DOHH2 (cell line): Measurements from ENCODE around the gene CYP2S1.

Experiments used
- H3F3A ChIP-seq: fragments of 200-600 bp; sonication (generic), shearing (Covaris generic); 2 replicates; pipeline ENCODE4 v1.6.0; 2016; ENCODE audit warnings: antibody characterized with exemption, mild to moderate bottlenecking; ENCODE audit not compliant: control insufficient read depth, insufficient read depth
- H3K27ac ChIP-seq: fragments of 200-600 bp; sonication (generic); 2 replicates; pipeline ENCODE4 v1.5.1; 2014; ENCODE audit warnings: low read depth, mild to moderate bottlenecking, low read length, moderate library complexity
- H3K27me3 ChIP-seq: fragments of 200-600 bp; sonication (generic); 2 replicates; pipeline ENCODE4 v1.6.1; 2014; ENCODE audit warnings: mild to moderate bottlenecking, low read length, mixed read lengths; ENCODE audit not compliant: control insufficient read depth
- H3K36me3 ChIP-seq: fragments of 200-600 bp; sonication (generic); 2 replicates; pipeline ENCODE4 v1.6.1; 2014; ENCODE audit warnings: mild to moderate bottlenecking, low read length, moderate library complexity, mixed read lengths; ENCODE audit not compliant: control insufficient read depth
- H3K4me1 ChIP-seq: fragments of 200-600 bp; sonication (generic); 2 replicates; pipeline ENCODE4 v1.6.1; 2014; ENCODE audit warnings: mild to moderate bottlenecking, low read length, mixed read lengths; ENCODE audit not compliant: control insufficient read depth
- H3K4me2 ChIP-seq: fragments of 200-600 bp; sonication (generic); 2 replicates; pipeline ENCODE4 v1.6.0; 2014; ENCODE audit warnings: mild to moderate bottlenecking, low read length, moderate library complexity
- H3K4me3 ChIP-seq: fragments of 200-600 bp; sonication (generic); 2 replicates; pipeline ENCODE4 v1.5.1; 2014; ENCODE audit warnings: mild to moderate bottlenecking, low read length, mixed read lengths
- H3K79me2 ChIP-seq: fragments of 200-600 bp; sonication (generic); 2 replicates; pipeline ENCODE4 v1.6.1; 2014; ENCODE audit warnings: mild to moderate bottlenecking, low read length, mixed read lengths; ENCODE audit not compliant: control insufficient read depth
- H3K9me2 ChIP-seq: fragments of 200-600 bp; sonication (generic); replicated peaks from 2 replicates; pipeline ENCODE4 v1.6.1; 2014; ENCODE audit warnings: mild to moderate bottlenecking, low read length, mixed read lengths; ENCODE audit not compliant: control insufficient read depth
- H3K9me3 ChIP-seq: fragments of 200-600 bp; sonication (generic); 2 replicates; pipeline ENCODE4 v1.6.1; 2014; ENCODE audit warnings: antibody characterized with exemption, low read length, mixed read lengths; ENCODE audit not compliant: control insufficient read depth, insufficient read depth
- H4K20me1 ChIP-seq: fragments of 200-600 bp; sonication (generic); 2 replicates; pipeline ENCODE4 v1.6.0; 2014; ENCODE audit warnings: low read depth, mild to moderate bottlenecking, antibody characterized with exemption, low read length, moderate library complexity; ENCODE audit not compliant: control insufficient read depth, insufficient read depth
- EZH2phosphoT487 ChIP-seq: fragments of 200-600 bp; sonication (generic); IDR thresholded peaks from 2 replicates; pipeline ENCODE4 v1.6.1; 2017; ENCODE audit warnings: borderline replicate concordance, mild to moderate bottlenecking, antibody characterized with exemption, low read length, moderate library complexity, mixed read lengths
- TF ChIP-seq, protein P1 (sequence below): fragments of 200-600 bp; sonication (generic); IDR thresholded peaks from one replicate; pipeline ENCODE4 v1.5.1; 2014; ENCODE audit warnings: antibody characterized with exemption, mild to moderate bottlenecking, low read depth, low read length; ENCODE audit not compliant: poor library complexity, severe bottlenecking

The CYP2S1 gene

DNA sequence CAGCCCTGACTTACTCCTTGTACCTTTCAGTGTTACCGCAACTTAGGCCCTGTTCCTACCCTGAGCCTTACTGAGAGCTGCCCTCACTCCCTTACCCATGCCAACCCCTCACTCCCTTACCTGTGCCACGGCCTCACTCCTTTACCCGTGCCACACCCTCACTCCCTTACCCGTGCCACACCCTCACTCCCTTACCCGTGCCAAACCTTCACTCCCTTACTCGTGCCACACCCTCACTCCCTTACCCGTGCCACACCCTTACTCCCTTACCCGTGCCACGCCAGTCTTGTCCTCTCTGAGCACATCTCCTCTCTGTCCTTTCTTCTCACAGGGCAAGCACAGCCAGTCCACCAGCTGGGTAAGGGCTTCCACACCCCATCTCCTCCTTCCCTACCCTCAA, 46.3 kb downstream of the CYP2S1 start:
- H3F3A ChIP-seq: no peaks in the 10 kb centered on the region
- TF ChIP-seq EZH2phosphoT487: no peak
- TF ChIP-seq, protein P1, sequence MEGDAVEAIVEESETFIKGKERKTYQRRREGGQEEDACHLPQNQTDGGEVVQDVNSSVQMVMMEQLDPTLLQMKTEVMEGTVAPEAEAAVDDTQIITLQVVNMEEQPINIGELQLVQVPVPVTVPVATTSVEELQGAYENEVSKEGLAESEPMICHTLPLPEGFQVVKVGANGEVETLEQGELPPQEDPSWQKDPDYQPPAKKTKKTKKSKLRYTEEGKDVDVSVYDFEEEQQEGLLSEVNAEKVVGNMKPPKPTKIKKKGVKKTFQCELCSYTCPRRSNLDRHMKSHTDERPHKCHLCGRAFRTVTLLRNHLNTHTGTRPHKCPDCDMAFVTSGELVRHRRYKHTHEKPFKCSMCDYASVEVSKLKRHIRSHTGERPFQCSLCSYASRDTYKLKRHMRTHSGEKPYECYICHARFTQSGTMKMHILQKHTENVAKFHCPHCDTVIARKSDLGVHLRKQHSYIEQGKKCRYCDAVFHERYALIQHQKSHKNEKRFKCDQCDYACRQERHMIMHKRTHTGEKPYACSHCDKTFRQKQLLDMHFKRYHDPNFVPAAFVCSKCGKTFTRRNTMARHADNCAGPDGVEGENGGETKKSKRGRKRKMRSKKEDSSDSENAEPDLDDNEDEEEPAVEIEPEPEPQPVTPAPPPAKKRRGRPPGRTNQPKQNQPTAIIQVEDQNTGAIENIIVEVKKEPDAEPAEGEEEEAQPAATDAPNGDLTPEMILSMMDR: no peak
- H3K27ac ChIP-seq: no peak overlapping the region
- H3K9me2 ChIP-seq: no peaks in the 10 kb centered on the region
- H3K27me3 ChIP-seq: no peaks in the 10 kb centered on the region; the same call in 1 of the 2 replicates
- no peak overlapping the region for H3K4me2 ChIP-seq
- H3K36me3 ChIP-seq: no peaks in the 10 kb centered on the region
- no peaks in the 10 kb centered on the region for H3K4me1 ChIP-seq
- no peaks in the 10 kb centered on the region for H3K9me3 ChIP-seq
- H3K4me3 ChIP-seq: no peak overlapping the region
- no peaks in the 10 kb centered on the region for H3K79me2 ChIP-seq
- H4K20me1 ChIP-seq: no peaks in the 10 kb centered on the region

DNA sequence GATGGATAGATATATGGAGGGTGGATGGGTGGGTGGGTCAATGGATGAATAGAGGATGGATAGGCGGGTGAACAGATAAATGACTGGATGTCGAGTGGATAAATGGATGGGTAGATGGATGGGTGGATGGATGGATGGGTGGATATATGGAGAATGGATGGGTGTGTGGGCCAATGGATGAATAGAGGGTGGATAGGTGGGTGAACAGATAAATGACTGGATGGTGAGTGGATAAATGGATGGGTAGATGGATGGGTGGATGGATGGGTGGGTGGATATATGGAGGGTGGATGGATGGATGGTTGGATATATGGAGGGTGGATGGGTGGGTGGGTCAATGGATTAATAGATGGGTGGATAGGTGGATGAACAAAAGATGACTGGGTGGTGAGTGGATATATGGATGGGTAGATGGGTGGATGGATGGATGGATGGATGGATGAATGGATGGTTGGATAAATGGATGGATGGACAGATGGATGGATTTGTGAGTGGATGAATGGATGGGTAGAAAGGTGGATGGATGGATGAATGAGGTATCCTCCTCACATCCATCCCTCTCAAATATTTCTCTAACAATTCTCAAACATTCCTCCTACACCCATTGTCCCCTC, 47.0 kb downstream of the CYP2S1 start:
- H3K9me3 ChIP-seq: no peaks in the 10 kb centered on the region
- no peaks in the 10 kb centered on the region for H3K4me1 ChIP-seq
- no peaks in the 10 kb centered on the region for H3K79me2 ChIP-seq
- no peaks in the 10 kb centered on the region for H3F3A ChIP-seq
- no peaks in the 10 kb centered on the region for H3K9me2 ChIP-seq
- H3K27ac ChIP-seq: no peak overlapping the region
- no peaks in the 10 kb centered on the region for H4K20me1 ChIP-seq
- H3K4me3 ChIP-seq: no peak overlapping the region
- no peaks in the 10 kb centered on the region; the same call in 1 of the 2 replicates for H3K27me3 ChIP-seq
- H3K36me3 ChIP-seq: no peaks in the 10 kb centered on the region
- no peak for TF ChIP-seq EZH2phosphoT487
- TF ChIP-seq, protein P1: no peak
- H3K4me2 ChIP-seq: no peak overlapping the region

DNA sequence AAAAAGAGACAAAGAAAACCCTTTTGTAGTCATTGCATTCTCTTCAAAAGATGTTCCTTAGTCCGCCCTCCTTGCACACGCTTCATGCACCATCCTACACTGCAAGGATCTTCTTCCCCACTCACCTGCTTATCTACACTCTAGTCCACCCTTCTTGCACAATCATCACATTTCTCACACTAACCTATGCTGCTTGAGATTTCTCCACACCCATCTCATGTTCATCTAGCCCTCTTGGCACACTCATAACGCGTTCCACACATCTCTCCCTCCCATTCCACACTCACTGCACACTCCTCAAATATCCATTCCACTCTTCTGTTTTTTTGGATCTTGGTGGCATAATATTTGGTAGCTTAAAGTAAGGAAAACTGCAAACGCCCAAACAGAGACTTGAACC, 48.8 kb downstream of the CYP2S1 start:
- no peaks in the 10 kb centered on the region for H3K9me2 ChIP-seq
- H3K36me3 ChIP-seq: no peaks in the 10 kb centered on the region
- no peaks in the 10 kb centered on the region for H3F3A ChIP-seq
- H4K20me1 ChIP-seq: no peaks in the 10 kb centered on the region
- no peak overlapping the region for H3K4me2 ChIP-seq
- no peaks in the 10 kb centered on the region for H3K4me1 ChIP-seq
- no peaks in the 10 kb centered on the region for H3K9me3 ChIP-seq
- no peaks in the 10 kb centered on the region for H3K79me2 ChIP-seq
- TF ChIP-seq, protein P1: no peak
- no peak for TF ChIP-seq EZH2phosphoT487
- H3K4me3 ChIP-seq: no peak overlapping the region
- H3K27me3 ChIP-seq: no peaks in the 10 kb centered on the region; the same call in 1 of the 2 replicates
- H3K27ac ChIP-seq: no peak overlapping the region
